Large intestine (tissue), 3 donors: Measurements from ENCODE around the gene LGMN. TPM values are rescaled to one million over a fixed set of nuclear protein-coding genes. Genes with fewer than 3 reads are reported as not detected.

Experiments used
- DNase-seq, 2 donors: peaks; one replicate each; pipeline versions ENCODE4 v3.0.0 to v3.0.0-alpha.2; 2013
- H3K27ac ChIP-seq: one replicate; pipeline ENCODE4 v1.5.1; 2013; ENCODE audit warnings: low read length
- H3K27me3 ChIP-seq: 2 replicates; pipeline ENCODE4 v1.6.1; 2013; ENCODE audit warnings: low read length; ENCODE audit not compliant: control insufficient read depth, insufficient read depth
- H3K36me3 ChIP-seq: 2 replicates; pipeline ENCODE4 v1.6.1; 2013; ENCODE audit warnings: low read length; ENCODE audit not compliant: control insufficient read depth, insufficient read depth
- H3K4me1 ChIP-seq: one replicate; pipeline ENCODE4 v1.6.1; 2013; ENCODE audit warnings: low read length; ENCODE audit not compliant: control insufficient read depth, insufficient read depth
- H3K4me3 ChIP-seq: one replicate; pipeline ENCODE4 v1.5.1; 2013; ENCODE audit warnings: low read length
- H3K9me3 ChIP-seq: one replicate; pipeline ENCODE4 v1.6.1; 2013; ENCODE audit warnings: mild to moderate bottlenecking, low read depth, low read length, moderate library complexity; ENCODE audit not compliant: control insufficient read depth
- WGBS: methylation state at CpG from one replicate; pipeline ENCODE4 v1.1.5; 2013; ENCODE audit warnings: low lambda C conversion rate; ENCODE audit not compliant: insufficient coverage; 5-methylcytosine and 5-hydroxymethylcytosine counted together
- polyA plus RNA-seq: library from polyadenylated mRNA; unstranded; fragments of 120-200 nt; gene quantifications from one replicate; pipeline ENCODE4 v1.2.1, GENCODE V29; 2013

LGMN gene
- polyA plus RNA-seq, 1 donor, result 269 TPM

GRCh38 chr14:92678766-92679165 is 69.7 kb downstream of the LGMN start:
- no peak overlapping the region for H3K27ac ChIP-seq
- no peak for DNase-seq
- H3K9me3 ChIP-seq, result no peaks in the 10 kb centered on the region
- peaks cover 42% of the 10 kb centered on the region for H3K36me3 ChIP-seq
- WGBS, result 50% methylated on average over 2 of the region's 5 CpGs
- no peaks in the 10 kb centered on the region for H3K27me3 ChIP-seq
- peaks cover 6% of the 10 kb centered on the region for H3K4me1 ChIP-seq
- no peak overlapping the region for H3K4me3 ChIP-seq

- Histone ChIP-seq H3K27me3 (no peaks in the 10 kb centered on the region), H3K4me1 (peaks cover 6% of the 10 kb centered on the region), H3K27ac (no peak overlapping the region), H3K9me3 (no peaks in the 10 kb centered on the region), H3K4me3 (no peak overlapping the region), H3K36me3 (peaks cover 44% of the 10 kb centered on the region)
- no peak for DNase-seq
- WGBS, result 86% methylated on average over 2 of the region's 2 CpGs
Measured at GRCh38 chr14:92677955-92678354, 70.5 kb downstream of the LGMN start.

DNA sequence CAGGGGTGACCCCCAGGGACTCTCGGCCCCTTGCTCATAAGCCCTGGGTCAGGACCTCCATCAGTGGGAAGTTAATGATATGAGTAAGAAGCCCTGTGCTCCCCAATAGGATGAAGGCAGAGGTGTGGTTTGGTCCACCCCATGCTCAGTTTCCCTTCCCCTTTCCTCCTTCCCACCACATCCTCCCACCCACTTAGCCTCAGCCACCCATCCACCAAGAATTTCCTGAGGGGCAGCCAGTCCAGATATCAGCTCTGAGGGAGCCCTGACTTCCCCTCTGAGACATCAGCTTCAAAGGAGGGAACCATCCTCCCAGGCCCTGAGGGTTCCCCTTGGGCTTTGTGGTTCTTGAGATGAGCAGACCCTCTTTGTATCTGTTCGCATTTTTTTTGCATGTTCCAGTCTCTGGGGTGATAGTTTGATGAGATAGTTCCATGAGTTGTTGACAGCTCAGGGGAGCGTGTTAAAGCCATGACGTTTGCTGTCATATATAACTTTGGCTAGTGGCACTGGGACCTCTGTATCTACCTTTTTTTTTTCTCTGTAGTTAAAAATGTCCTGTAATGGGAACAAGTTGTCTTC is 71.2 kb downstream of the LGMN start:
- DNase-seq, result no peak
- no peak overlapping the region for H3K27ac ChIP-seq
- no peak overlapping the region for H3K4me3 ChIP-seq
- no peaks in the 10 kb centered on the region for H3K27me3 ChIP-seq
- no CpG with 5 or more reads among the region's 4 CpGs for WGBS
- H3K36me3 ChIP-seq, result peaks cover 42% of the 10 kb centered on the region
- no peaks in the 10 kb centered on the region for H3K9me3 ChIP-seq
- H3K4me1 ChIP-seq, result peaks cover 6% of the 10 kb centered on the region

- H3K4me3 ChIP-seq, result no peak overlapping the region
- peaks cover 42% of the 10 kb centered on the region for H3K36me3 ChIP-seq
- peaks cover 6% of the 10 kb centered on the region for H3K4me1 ChIP-seq
- DNase-seq, result no peak
- no peaks in the 10 kb centered on the region for H3K27me3 ChIP-seq
- no peaks in the 10 kb centered on the region for H3K9me3 ChIP-seq
- H3K27ac ChIP-seq, result no peak overlapping the region
- WGBS, result 83% methylated on average over 1 of the region's 8 CpGs
Measured at GRCh38 chr14:92676403-92677086, 71.9 kb downstream of the LGMN start.

GRCh38 chr14:92675976-92676375 is 72.5 kb downstream of the LGMN start:
- Histone ChIP-seq H3K4me1 (peaks cover 5% of the 10 kb centered on the region), H3K36me3 (peaks cover 42% of the 10 kb centered on the region), H3K27ac (no peak overlapping the region), H3K4me3 (no peak overlapping the region), H3K27me3 (no peaks in the 10 kb centered on the region), H3K9me3 (no peaks in the 10 kb centered on the region)
- no CpG with 5 or more reads among the region's 9 CpGs for WGBS
- no peak for DNase-seq

DNA sequence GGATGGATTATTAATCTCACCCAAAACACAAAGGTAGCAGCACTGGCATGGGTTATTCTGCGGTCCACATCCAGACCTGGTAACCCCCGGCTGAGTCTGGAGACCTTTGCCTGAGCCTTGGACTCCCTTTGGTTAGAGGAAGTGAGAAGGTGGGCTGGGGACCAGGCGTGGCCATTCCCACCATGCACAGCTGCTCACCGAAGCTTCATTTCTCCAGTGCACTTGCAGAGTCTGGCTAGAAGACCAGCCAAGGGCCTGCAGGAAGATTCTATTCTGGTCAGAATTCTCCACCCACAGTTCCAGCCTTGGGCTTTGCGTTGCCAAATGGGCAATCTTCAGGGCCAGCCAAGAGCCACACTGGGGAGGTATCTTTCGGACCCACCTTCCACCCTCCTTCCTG is 73.0 kb downstream of the LGMN start:
- Histone ChIP-seq H3K27ac (no peak overlapping the region), H3K4me3 (no peak overlapping the region)
- no CpG with 5 or more reads among the region's 6 CpGs for WGBS

GRCh38 chr14:92673601-92674150 is 74.8 kb downstream of the LGMN start:
- Histone ChIP-seq H3K27ac (no peak overlapping the region), H3K4me3 (no peak overlapping the region), H3K4me1 (no peaks in the 10 kb centered on the region), H3K36me3 (peaks cover 30% of the 10 kb centered on the region), H3K27me3 (no peaks in the 10 kb centered on the region), H3K9me3 (no peaks in the 10 kb centered on the region)
- no peak for DNase-seq
- WGBS, result 75% methylated on average over 2 of the region's 19 CpGs

More for the DNA sequence above, 73.0 kb downstream of the LGMN start:
- Histone ChIP-seq H3K36me3 (peaks cover 42% of the 10 kb centered on the region), H3K4me1 (no peaks in the 10 kb centered on the region), H3K9me3 (no peaks in the 10 kb centered on the region), H3K27me3 (no peaks in the 10 kb centered on the region)
- DNase-seq, result no peak

DNA sequence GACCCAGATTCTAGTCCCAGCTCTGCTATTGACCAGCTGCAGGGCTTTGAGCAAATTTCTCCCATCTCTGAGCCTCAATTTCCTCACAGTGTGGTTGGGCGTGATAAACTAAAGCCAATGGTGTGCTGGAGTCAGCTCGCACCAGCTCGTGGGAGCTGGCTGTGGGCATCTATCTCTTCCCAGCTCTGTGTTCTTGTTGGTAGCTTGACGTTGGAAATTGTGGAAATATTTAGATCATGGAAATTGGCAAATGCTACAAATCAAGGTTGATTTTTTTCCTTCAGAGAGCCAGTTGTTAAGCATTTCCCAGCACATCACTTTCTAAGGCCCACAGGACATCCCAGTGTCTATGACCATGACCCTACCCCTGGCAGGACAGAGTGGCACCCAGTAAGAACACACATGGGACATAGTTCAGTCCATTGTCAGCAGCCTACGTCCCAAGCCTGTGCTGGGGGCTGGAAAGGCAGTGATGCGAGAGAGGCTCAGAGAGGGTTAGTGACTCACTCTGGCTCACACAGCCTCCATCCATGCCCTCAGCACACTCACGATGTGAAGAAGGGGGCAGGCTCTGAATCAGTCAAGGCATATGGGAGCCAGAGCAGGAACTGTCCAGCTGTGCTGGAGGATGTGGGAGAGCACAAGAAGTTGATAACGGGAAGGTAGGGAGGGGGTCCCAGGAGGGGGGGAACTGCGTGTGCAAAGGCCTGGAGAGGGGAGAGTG is 77.6 kb downstream of the LGMN start:
- H3K36me3 ChIP-seq, result peaks cover 17% of the 10 kb centered on the region
- H3K27ac ChIP-seq, result no peak overlapping the region
- DNase-seq, result no peak
- no peaks in the 10 kb centered on the region for H3K9me3 ChIP-seq
- WGBS, result 80% methylated on average over 1 of the region's 9 CpGs
- H3K4me3 ChIP-seq, result no peak overlapping the region
- no peaks in the 10 kb centered on the region for H3K27me3 ChIP-seq
- no peaks in the 10 kb centered on the region for H3K4me1 ChIP-seq

- Histone ChIP-seq H3K27ac (no peak overlapping the region), H3K4me3 (no peak overlapping the region), H3K9me3 (no peaks in the 10 kb centered on the region), H3K27me3 (no peaks in the 10 kb centered on the region), H3K36me3 (peaks cover 12% of the 10 kb centered on the region), H3K4me1 (no peaks in the 10 kb centered on the region)
- DNase-seq, result no peak
- WGBS, result no CpG with 5 or more reads among the region's 4 CpGs
Measured at GRCh38 chr14:92670160-92670559, 78.3 kb downstream of the LGMN start.

GRCh38 chr14:92668276-92668973 is 80.0 kb downstream of the LGMN start:
- H3K4me1 ChIP-seq, result no peaks in the 10 kb centered on the region

More at GRCh38 chr14:92668276-92668973, 80.0 kb downstream of the LGMN start:
- Histone ChIP-seq H3K4me3 (no peak overlapping the region), H3K27ac (no peak overlapping the region), H3K9me3 (no peaks in the 10 kb centered on the region), H3K27me3 (no peaks in the 10 kb centered on the region), H3K36me3 (peaks cover 9% of the 10 kb centered on the region)
- no peak for DNase-seq
- 90% methylated on average over 1 of the region's 4 CpGs for WGBS
